NCI-H446 (cell line): ENCODE data around the gene KCNH1.

ENCODE experiments used
- DNase-seq, 2 experiments: peaks; one replicate each; lab custom pipeline; 2025; lab: John Stamatoyannopoulos, UW

The KCNH1 gene

GRCh38 chr1:210857146-210857663 is 276.7 kb downstream of the KCNH1 start:
- DNase-seq, result no peak

- DNase-seq, result no peak
Observed at GRCh38 chr1:210855440-210855839, 278.5 kb downstream of the KCNH1 start.

GRCh38 chr1:210853276-210853675 is 280.7 kb downstream of the KCNH1 start:
- DNase-seq, result no peak

DNA sequence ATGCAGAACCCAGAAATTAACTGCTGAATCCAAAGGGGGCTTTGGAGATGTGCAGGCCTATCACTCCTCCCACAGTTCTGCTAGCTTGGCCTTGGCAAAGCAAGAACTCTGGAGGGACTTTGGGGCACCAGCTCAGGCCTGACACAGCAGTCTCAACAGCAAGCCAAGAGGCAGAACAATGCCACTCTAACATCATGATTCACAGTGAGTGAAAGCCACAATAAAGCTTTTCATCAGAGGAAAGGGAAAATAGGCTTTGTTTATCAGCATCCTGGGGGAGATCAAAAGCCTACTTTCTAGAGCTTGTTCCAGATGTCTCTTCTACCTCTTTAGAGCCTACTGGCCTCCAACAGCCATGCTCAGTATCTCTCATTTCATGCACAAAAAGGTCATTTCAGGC is 283.4 kb downstream of the KCNH1 start:
- no peak for DNase-seq

GRCh38 chr1:210848474-210848873 is 285.5 kb downstream of the KCNH1 start:
- DNase-seq, result no peak

DNA sequence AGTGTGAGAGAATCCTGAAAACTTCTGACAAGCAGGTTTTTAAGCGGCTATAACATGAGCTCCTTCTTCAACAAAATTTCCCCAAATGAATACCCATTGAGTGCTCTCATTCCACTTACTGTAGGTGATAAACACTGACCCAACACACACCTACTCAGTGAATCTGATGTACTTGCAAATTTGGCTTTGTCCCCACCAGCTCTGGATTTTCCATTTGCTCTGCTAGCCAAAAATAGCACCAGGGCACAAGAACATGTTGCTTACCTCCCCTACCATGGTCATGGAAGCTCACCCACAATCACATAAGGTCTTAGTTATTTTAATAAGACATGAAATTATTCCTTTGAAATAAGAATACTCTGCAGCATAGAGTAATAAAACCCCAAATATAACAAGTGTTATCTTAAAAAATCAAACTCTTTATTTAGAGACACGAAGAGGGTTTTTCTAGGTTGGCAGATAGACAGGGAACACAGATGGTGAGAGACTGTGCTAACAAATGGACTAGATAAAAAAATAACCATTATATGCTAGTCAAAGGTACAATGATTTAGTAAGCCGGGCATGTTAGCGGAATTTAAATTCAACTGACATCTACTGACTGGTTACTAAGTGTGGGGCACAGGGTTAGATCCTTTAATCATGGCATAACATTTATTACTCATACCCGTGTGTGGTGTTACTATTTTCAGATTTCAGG is 291.9 kb downstream of the KCNH1 start:
- DNase-seq, result no peak

DNA sequence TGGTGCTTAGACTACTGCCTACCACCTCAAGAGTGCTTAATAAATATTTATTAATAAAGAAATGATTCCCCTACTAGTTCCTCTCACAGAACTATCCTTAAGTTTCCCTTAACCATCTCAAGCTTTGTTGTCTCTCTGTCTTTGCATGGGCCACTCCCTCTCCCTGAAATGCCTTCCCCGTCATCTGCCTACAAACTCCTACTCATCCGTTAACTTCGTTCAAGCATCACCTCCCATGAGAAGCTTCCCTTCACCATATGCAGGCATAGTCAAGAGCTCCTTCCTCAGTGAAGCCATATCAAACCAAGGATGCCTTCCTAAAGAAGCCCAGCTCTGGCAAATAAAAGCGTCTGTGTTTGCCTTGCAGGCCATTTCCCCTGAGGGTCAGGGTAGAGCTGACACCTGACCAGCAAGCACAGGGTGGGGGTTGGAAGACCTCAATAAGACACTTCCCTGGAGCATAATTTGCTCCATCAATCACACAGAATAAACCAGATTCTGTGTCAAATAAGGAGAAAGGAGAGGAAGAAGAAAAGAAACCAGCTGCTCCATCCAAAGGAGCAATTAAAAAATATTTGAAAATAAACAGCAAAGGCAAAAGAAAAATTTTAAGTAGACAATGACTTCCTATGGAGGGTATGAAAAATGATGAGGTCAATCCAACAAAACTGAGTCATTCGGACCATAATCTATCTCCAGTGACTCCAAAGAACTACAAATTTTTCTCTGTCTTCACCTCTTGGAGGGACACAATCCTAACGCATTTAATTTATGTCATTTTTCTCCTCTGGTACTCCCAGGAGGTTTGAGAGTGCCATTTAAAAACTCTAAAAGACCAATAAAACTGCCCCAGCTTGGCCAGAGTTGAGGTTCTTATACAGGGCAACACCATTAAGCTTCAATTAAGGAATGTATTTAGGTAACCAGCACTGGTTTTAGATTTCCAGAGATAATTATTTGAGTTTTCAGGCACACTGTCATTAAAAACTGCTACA is 303.6 kb downstream of the KCNH1 start:
- DNase-seq, result no peak

DNA sequence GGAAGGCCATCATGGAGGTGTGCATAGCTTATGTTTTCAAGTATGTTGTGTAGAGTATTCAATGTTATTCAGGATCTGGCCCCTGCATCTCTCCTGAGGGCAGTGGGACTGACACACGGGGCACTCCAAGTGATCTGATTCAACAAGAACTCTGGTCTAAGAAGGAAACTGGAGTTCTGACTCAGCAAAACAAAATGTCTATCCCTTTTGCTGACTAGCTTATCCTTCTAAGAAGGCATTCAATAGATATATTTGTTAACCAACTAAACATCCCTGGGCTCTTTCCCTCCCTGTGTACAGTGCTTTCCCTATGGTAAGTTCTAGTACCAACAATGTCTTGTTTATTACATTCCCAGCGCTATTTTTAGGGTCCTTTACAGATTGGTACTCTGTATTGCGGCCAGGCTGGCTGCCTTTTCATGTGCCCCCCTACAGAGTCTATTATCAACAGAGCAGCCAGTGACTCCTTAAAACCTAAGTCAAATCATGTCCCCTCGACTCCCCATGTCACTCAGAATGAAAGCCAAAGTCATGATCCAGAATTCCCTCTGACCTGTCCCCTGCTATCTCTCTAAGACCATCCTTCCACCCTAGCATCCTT is 304.9 kb downstream of the KCNH1 start:
- no peak for DNase-seq

GRCh38 chr1:210827481-210827880 is 306.5 kb downstream of the KCNH1 start:
- DNase-seq, result no peak

GRCh38 chr1:210826686-210827085 is 307.3 kb downstream of the KCNH1 start:
- no peak for DNase-seq

- DNase-seq, result no peak
Observed at GRCh38 chr1:210822932-210823331, 311.0 kb downstream of the KCNH1 start.

GRCh38 chr1:210822241-210822640 is 311.7 kb downstream of the KCNH1 start:
- no peak for DNase-seq

DNA sequence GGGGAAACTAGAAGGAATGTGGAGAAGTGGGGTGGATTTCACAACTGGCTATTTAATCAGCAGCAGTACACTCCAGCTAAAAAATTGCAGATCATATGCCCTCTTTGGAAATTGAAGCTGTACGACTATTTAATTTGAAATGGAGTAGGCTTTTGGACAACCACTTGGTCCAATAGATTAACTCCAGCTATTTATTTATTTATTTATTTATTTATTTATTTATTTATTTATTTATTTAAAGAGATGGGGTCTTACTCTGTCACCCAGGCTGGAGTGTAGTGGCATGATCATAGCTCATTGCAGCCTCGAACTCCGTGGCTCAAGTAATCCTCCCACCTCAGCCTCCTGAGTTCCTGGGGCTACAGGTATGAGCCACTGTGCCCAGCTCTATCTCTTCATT is 312.3 kb downstream of the KCNH1 start:
- DNase-seq, result no peak

GRCh38 chr1:210819266-210819665 is 314.7 kb downstream of the KCNH1 start:
- DNase-seq, result no peak

- no peak for DNase-seq
Observed at GRCh38 chr1:210817385-210818275, 316.3 kb downstream of the KCNH1 start.

DNA sequence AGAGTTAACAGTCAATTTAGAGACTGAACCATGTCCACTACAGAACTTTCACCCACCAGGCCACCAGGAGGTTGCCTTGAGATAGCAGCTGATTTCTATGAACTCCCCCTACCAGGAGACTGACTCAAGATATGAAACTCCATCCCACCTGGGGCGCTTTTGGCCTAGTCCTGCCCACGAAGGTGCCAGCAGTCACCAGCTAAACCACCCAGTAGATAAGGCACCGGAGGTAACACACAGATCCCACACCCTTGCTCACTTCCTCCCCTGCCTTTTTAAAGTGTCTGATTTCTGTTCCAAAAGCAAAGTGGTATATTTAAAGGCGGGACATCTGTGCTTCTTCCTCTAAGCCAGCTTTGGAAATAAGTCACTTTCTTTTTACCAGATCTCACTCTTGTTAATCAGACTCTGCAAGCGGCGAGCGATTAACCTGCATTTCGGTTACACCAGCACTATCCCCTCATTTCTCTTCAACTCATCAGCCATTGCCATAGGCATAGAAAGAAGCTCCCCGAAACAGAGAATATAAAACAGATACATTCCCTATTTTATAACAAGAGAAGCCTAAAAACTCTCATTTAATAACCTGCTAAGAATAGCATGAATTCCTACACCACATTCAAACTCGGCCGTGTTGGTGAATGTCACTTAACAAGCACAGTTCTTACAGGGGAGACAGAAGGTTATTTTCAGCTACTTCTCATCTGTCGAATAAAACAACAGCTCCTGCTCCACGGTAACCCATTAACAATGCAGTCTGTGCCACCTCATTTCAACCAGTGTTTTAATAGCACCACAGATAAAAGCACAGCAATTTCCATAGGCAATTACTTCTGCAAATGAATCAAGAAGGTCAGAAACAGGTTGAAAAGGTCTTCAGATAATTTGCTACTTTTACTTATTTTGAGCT is 318.1 kb downstream of the KCNH1 start:
- DNase-seq, result no peak

DNA sequence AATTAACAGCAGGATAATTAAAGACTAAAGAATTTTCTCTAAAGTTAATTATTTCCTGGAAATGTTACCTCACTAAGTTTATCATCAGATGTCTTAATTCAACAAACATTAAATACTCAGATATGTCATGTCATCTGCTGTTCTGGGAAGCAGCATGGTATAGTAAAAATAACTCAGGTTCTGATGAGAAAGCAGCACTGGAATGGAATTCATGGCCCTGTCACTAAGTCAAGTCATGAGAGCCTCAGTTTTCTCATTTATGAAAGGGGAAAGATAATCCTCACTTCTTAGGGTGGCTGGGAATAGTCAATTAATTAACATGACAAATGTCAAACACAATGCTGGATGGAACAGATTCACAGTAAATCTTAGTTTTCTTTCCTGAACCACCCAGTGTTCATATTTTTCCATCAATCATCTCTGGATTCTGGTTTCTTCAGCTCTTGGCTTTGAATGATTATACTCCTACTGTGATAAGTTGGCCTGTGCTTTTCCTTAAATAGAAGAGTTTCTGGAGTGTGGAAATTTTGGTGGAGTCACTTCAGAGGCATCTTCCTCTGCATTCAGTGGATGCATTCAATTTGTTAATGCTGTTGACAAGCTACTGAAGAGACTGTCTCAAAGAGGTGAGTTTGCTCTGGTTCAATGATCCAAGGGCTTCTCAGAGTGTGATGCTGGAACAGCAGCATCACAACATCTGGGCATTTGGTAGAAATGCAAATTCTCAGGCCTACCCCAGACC is 319.4 kb downstream of the KCNH1 start:
- DNase-seq, result no peak

DNA sequence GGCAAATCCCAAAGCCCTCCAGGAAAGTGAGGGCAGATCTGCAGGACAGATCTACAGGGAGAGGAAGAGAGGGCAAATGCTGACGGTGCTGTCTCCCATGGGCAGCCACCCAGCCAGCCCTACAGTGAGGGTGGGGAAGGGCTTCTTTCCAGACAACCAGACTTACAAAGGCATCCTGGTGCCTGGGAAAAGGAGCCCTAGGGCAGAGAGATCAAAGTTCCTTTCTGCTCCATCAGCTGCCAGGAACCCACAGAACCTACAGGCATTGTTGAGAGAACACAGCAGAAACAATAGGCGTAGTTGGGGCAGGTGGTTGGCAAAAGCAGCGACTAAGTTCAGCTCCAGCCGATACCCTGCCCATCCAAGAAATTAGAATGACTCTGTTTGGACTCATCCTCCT is 332.4 kb downstream of the KCNH1 start:
- no peak for DNase-seq

GRCh38 chr1:210800756-210801155 is 333.2 kb downstream of the KCNH1 start:
- no peak for DNase-seq

- no peak for DNase-seq
Observed at GRCh38 chr1:210800301-210800700, 333.6 kb downstream of the KCNH1 start.
